HepG2 (cell line): ENCODE results near the gene NFX1. TPM values are rescaled to one million over a fixed set of nuclear protein-coding genes. Genes with fewer than 3 reads are reported as not detected.

ENCODE experiments used
- ATAC-seq: fragments of 200-7000 bp; cut with Tn5 transposase; 3 replicates; pipeline ENCODE4 v1.9.1; 2020; ENCODE audit warnings: mild to moderate bottlenecking, moderate library complexity
- BruUV-seq: library from RNA; stranded (reverse); fragments of 400-500 nt; replicated peaks from 2 replicates; lab custom pipeline; 2021; lab: Mats Ljungman, UMichigan
- CTCF ChIA-PET: fragments of 300-600 bp; formaldehyde crosslinking; extraction: SDS; loops from one replicate; lab custom pipeline; 2021; ENCODE audit warnings: low total read pairs, inconsistent platforms, low intra/inter-chr PET ratio; lab: Yijun Ruan, JAX
- POLR2A ChIA-PET: fragments of 350-600 bp; sonication (Branson Sonifier 250); formaldehyde crosslinking; loops from one replicate; lab custom pipeline; 2020; ENCODE audit warnings: antibody characterized with exemption, inconsistent platforms; lab: Yijun Ruan, JAX
- DNase-seq: peaks from one replicate; pipeline ENCODE4 v3.0.0-alpha.2; 2015; ENCODE audit warnings: low spot score
- FAIRE-seq: peaks from 3 replicates; lab custom pipeline; 2011; peaks lifted over from hg19 to GRCh38; lab: Jason Lieb, UNC
- H2AFZ ChIP-seq: one replicate; pipeline ENCODE4 v1.6.1; 2011; ENCODE audit warnings: low read length, inconsistent platforms
- H3K27ac ChIP-seq: fragments of 300-600 bp; 3 replicates; pipeline ENCODE4 v1.8.0; 2011; ENCODE audit warnings: mixed run types, mild to moderate bottlenecking, mixed read lengths, low read length, inconsistent platforms; ENCODE audit not compliant: insufficient read depth; ENCODE audit errors: extremely low read length
- H3K27me3 ChIP-seq, 2 experiments: fragments of 200-600 bp in 1 of 2; 2 replicates in 1 of 2; 3 replicates in 1 of 2; pipeline versions ENCODE4 v1.6.0 to v1.8.0; 2011; ENCODE audit warnings: low read length in 2 of 2, mild to moderate bottlenecking in 2 of 2, moderate library complexity in 2 of 2, inconsistent platforms in 1 of 2; ENCODE audit not compliant: insufficient read depth in 2 of 2, control insufficient read depth in 1 of 2
- H3K36me3 ChIP-seq, 2 experiments: fragments of 200-600 bp in 1 of 2; replicated peaks in 1 of 2; 2 replicates in 1 of 2; 3 replicates in 1 of 2; pipeline versions ENCODE4 v1.5.1 to v1.8.0; 2011; ENCODE audit warnings: low read length in 2 of 2, inconsistent platforms in 1 of 2; ENCODE audit not compliant: insufficient read depth in 2 of 2, control insufficient read depth in 1 of 2
- H3K4me1 ChIP-seq: 2 replicates; pipeline ENCODE4 v1.5.1; 2012; ENCODE audit warnings: low read length, inconsistent platforms; ENCODE audit not compliant: insufficient read depth
- H3K4me2 ChIP-seq: 2 replicates; pipeline ENCODE4 v1.6.0; 2011; ENCODE audit warnings: low read depth, low read length, inconsistent platforms
- H3K4me3 ChIP-seq, 3 experiments: fragments of 200-600 bp in 1 of 3; sonication (generic), shearing (Covaris generic) in 1 of 3; replicated peaks in 1 of 3; 2 replicates each; pipeline ENCODE4 v1.5.1; 2011 to 2016; ENCODE audit warnings: low read length in 3 of 3, inconsistent platforms in 2 of 3, low read depth in 2 of 3, mild to moderate bottlenecking in 2 of 3, control low read depth in 1 of 3, mixed read lengths in 1 of 3; ENCODE audit not compliant: insufficient read depth in 1 of 3
- H3K79me2 ChIP-seq: one replicate; pipeline ENCODE4 v1.6.1; 2011; ENCODE audit warnings: low read length, inconsistent platforms; ENCODE audit not compliant: insufficient read depth
- H3K9ac ChIP-seq: 2 replicates; pipeline ENCODE4 v1.6.0; 2011; ENCODE audit warnings: mild to moderate bottlenecking, low read depth, low read length, inconsistent platforms; ENCODE audit not compliant: insufficient read depth
- H3K9me3 ChIP-seq: 2 replicates; pipeline ENCODE4 v1.5.1; 2012; ENCODE audit warnings: mild to moderate bottlenecking, low read length
- H4K20me1 ChIP-seq: 2 replicates; pipeline ENCODE4 v1.6.0; 2011; ENCODE audit warnings: inconsistent platforms, mild to moderate bottlenecking, low read length, moderate library complexity; ENCODE audit not compliant: insufficient read depth
- CBX2 ChIP-seq, 2 experiments: fragments of 200-600 bp in 1 of 2; sonication (generic); formaldehyde crosslinking in 1 of 2; IDR thresholded peaks; 2 replicates each; pipeline versions ENCODE4 v1.7.0 to v1.8.1; 2018 to 2022; ENCODE audit warnings: low read depth in 2 of 2, low read length in 1 of 2, mild to moderate bottlenecking in 1 of 2, missing genetic modification reagents in 1 of 2
- FOXK1 ChIP-seq: sonication (generic); formaldehyde crosslinking; IDR thresholded peaks from 2 replicates; pipeline ENCODE4 v1.4.0; 2020; ENCODE audit warnings: low read depth, missing genetic modification reagents, borderline replicate concordance
- HOXA9 ChIP-seq: sonication (generic); formaldehyde crosslinking; IDR thresholded peaks from 2 replicates; pipeline ENCODE4 v1.8.1; 2022; ENCODE audit warnings: missing genetic modification reagents, mild to moderate bottlenecking, moderate library complexity, borderline replicate concordance
- KDM3A ChIP-seq: IDR thresholded peaks from 2 replicates; pipeline ENCODE4 v1.6.1; 2018; ENCODE audit warnings: low read depth, missing compliant biosample characterization
- LCORL ChIP-seq, 2 experiments: fragments of 450-650 bp in 1 of 2; sonication (generic) in 1 of 2; formaldehyde crosslinking in 1 of 2; IDR thresholded peaks; 2 replicates each; pipeline versions ENCODE4 v1.5.0 to v1.6.1; 2017 to 2020; ENCODE audit warnings: antibody characterized with exemption in 1 of 2, missing genetic modification reagents in 1 of 2
- MED8 ChIP-seq: sonication (generic); formaldehyde crosslinking; IDR thresholded peaks from 2 replicates; pipeline ENCODE4 v1.8.1; 2023; ENCODE audit warnings: mild to moderate bottlenecking, missing genetic modification reagents; ENCODE audit not compliant: insufficient replicate concordance
- NBN ChIP-seq: fragments of 450-650 bp; conservative IDR thresholded peaks from 2 replicates; pipeline ENCODE4 v1.6.1; 2017
- NPAS2 ChIP-seq: sonication (generic); formaldehyde crosslinking; IDR thresholded peaks from 2 replicates; pipeline ENCODE4 v1.8.0; 2022; ENCODE audit warnings: mild to moderate bottlenecking, missing genetic modification reagents, borderline replicate concordance
- PAWR ChIP-seq: sonication (generic); formaldehyde crosslinking; IDR thresholded peaks from 2 replicates; pipeline ENCODE4 v1.4.0; 2020; ENCODE audit warnings: missing genetic modification reagents, mild to moderate bottlenecking, borderline replicate concordance
- PAX8 ChIP-seq: sonication (generic); formaldehyde crosslinking; IDR thresholded peaks from 2 replicates; pipeline ENCODE4 v1.8.0; 2022; ENCODE audit warnings: mild to moderate bottlenecking, missing genetic modification reagents, borderline replicate concordance
- PPARG ChIP-seq: conservative IDR thresholded peaks from 2 replicates; pipeline ENCODE4 v1.6.1; 2016; ENCODE audit warnings: missing biosample characterization, missing genetic modification reagents
- SRF ChIP-seq: IDR thresholded peaks from 2 replicates; pipeline ENCODE4 v1.6.1; 2011; ENCODE audit warnings: mild to moderate bottlenecking, low read depth, low read length, moderate library complexity
- SUZ12 ChIP-seq: fragments of 150-350 bp; IDR thresholded peaks from 2 replicates; pipeline ENCODE4 v1.6.1; 2014; ENCODE audit warnings: low read depth, low read length
- ZBTB7B ChIP-seq: sonication (generic); formaldehyde crosslinking; IDR thresholded peaks from 2 replicates; pipeline ENCODE4 v1.4.0; 2020; ENCODE audit warnings: missing genetic modification reagents
- ZNF547 ChIP-seq: sonication (generic); formaldehyde crosslinking; IDR thresholded peaks from 2 replicates; pipeline ENCODE4 v1.5.1; 2020; ENCODE audit warnings: mild to moderate bottlenecking, missing genetic modification reagents
- ZNF724P ChIP-seq: sonication (generic); formaldehyde crosslinking; IDR thresholded peaks from 2 replicates; pipeline ENCODE4 v1.8.0; 2022; ENCODE audit warnings: missing genetic modification reagents, borderline replicate concordance
- WGBS: methylation state at CpG from one replicate; pipeline ENCODE4 v1.1.6; 2017; ENCODE audit warnings: low lambda C conversion rate; 5-methylcytosine and 5-hydroxymethylcytosine counted together
- in situ Hi-C: cut with HindIII; loops from 2 replicates; pipeline ENCODE4 v1.10.0; 2017; ENCODE audit warnings: low pct_unique_long_range_greater_than_20kb; ENCODE audit not compliant: extremely low pct_ligation_motif_present
- intact Hi-C: fragments of 100-400 bp; cut with micrococcal nuclease; formaldehyde crosslinking; loops from one replicate; pipeline ENCODE4 v1.10.0; 2022; ENCODE audit not compliant: unreplicated experiment
- polyA plus RNA-seq, 8 experiments: library from polyadenylated mRNA; depleted of rRNA in 3 of 8; stranded (reverse) in 7 of 8; unstranded in 1 of 8; fragments of >200 nt; fragmentation: Illumina TruSeq in 4 of 8; extraction: Trizol in 4 of 8; gene quantifications; 2 replicates each; pipeline versions ENCODE4 v1.2.1 to v1.2.3, GENCODE V29; 2011 to 2016; ENCODE audit warnings: low read depth in 4 of 8, missing spikeins in 1 of 8, mixed read lengths in 1 of 8; ENCODE audit not compliant: insufficient read depth in 1 of 8
- total RNA-seq, 5 experiments: library from RNA; depleted of rRNA; stranded (reverse); fragments of >200 nt; fragmentation: Illumina TruSeq; extraction: Trizol; gene quantifications; 2 replicates each; pipeline ENCODE4 v1.2.3, GENCODE V29; 2016; ENCODE audit warnings: low read depth in 1 of 5
- TF ChIP-seq, protein P1 (sequence below): sonication (generic); formaldehyde crosslinking; IDR thresholded peaks from 2 replicates; pipeline ENCODE4 v1.9.0; 2021; ENCODE audit warnings: missing genetic modification reagents, borderline replicate concordance
- TF ChIP-seq, protein P2 (sequence below): IDR thresholded peaks from 2 replicates; pipeline ENCODE4 v1.6.1; 2016; ENCODE audit warnings: missing genetic modification reagents, missing compliant biosample characterization

Gene NFX1
- total and polyA plus RNA-seq, 2 of the 13 experiments (the other 11 are each of a cell fraction or from before 2014, with no cell fraction given): 23.9 to 27.5 TPM

DNA sequence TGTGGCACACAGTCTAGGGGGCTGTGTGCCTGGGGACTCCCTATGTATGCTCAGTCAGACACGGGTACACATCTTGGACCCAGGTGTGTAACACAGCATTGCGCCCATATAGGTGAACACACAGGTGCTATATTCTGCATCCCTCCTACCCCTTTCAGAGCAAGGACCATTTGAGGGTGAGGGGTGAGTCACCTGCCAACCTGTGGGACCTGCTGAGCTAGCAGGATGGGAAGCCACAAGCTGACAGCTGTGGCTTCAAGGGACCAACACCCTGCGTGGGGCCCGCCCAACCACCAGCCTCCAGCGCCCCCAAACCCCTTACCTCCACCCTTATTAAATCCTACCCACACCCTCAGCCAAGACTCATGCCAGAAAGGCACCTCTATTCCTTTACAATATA lies 126.7 kb downstream of the NFX1 start:
- DNase-seq (no peak), ATAC-seq (no peak), FAIRE-seq (no peak)
- 43% methylated on average over 5 of the region's 5 CpGs for WGBS
- Histone ChIP-seq H4K20me1 (no peaks in the 10 kb centered on the region), H3K4me1 (peaks cover 59% of the 10 kb centered on the region), H3K27ac (no peak overlapping the region), H3K27me3 (peaks cover 3 to 52% of the 10 kb centered on the region in 2 experiments; a peak in 4 of 5 replicates), H2AFZ (no peak overlapping the region), H3K36me3 (no peaks in the 10 kb centered on the region), H3K4me2 (no peak overlapping the region), H3K4me3 (no peak overlapping the region), H3K9me3 (no peaks in the 10 kb centered on the region), H3K9ac (no peak overlapping the region), H3K79me2 (no peaks in the 10 kb centered on the region)
- POLR2A ChIA-PET: interaction anchor here (2.1 kb wide), 1 partner anchor 50 kb away, joined by 9 read pairs; no protein-coding TSS in a partner anchor
- intact Hi-C loops (loop anchor here (5.0 kb wide), 1 partner anchor 50 kb away; no protein-coding TSS in a partner anchor), in situ Hi-C loops (no loop called here)
- CTCF ChIA-PET: no interaction called here
- no TSS peak for BruUV-seq
- TF ChIP-seq NBN (no peak), MED8 (CRISPR knock-in tag) (no peak), PPARG (CRISPR knock-in tag) (no peak), SRF (no peak)
- TF ChIP-seq, protein P1, sequence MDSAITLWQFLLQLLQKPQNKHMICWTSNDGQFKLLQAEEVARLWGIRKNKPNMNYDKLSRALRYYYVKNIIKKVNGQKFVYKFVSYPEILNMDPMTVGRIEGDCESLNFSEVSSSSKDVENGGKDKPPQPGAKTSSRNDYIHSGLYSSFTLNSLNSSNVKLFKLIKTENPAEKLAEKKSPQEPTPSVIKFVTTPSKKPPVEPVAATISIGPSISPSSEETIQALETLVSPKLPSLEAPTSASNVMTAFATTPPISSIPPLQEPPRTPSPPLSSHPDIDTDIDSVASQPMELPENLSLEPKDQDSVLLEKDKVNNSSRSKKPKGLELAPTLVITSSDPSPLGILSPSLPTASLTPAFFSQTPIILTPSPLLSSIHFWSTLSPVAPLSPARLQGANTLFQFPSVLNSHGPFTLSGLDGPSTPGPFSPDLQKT (CRISPR knock-in tag): no peak

DNA sequence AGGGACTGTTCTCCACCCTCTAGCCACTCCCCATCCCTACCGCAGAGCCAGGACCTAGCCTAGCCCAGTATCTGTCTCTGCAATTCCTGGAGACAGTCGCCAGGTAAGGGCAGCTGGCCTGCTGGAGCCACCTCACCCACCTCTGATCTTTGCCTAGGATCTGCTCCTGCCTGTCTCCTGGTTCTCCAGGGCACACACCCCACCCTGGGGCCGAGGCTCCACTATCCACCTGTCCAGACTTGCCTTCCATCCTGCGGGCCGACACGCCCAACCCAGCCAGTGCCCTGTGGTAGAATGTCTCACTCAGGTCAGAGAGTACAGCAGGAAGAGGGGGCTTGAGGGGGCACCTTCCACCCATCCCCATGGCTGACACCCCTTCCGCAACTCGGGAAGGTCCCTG lies 127.8 kb downstream of the NFX1 start:
- FAIRE-seq: no peak
- no peak for ATAC-seq
- Histone ChIP-seq H2AFZ (no peak overlapping the region), H4K20me1 (no peaks in the 10 kb centered on the region), H3K36me3 (no peaks in the 10 kb centered on the region), H3K4me3 (no peak overlapping the region), H3K9me3 (no peaks in the 10 kb centered on the region), H3K27me3 (peaks cover 3 to 51% of the 10 kb centered on the region in 2 experiments; a peak in 4 of 5 replicates), H3K4me2 (no peak overlapping the region), H3K27ac (no peak overlapping the region), H3K4me1 (peaks cover 59% of the 10 kb centered on the region), H3K79me2 (no peaks in the 10 kb centered on the region), H3K9ac (no peak overlapping the region)
- DNase-seq: no peak
- in situ Hi-C loops (no loop called here), intact Hi-C loops (loop anchor here (5.0 kb wide), 1 partner anchor 49 kb away; no protein-coding TSS in a partner anchor)
- ChIA-PET POLR2A (interaction anchor here (1.3 kb wide), 1 partner anchor 30 kb away, joined by 3 read pairs; no protein-coding TSS in a partner anchor), CTCF (no interaction called here)
- WGBS: 49% methylated on average over 6 of the region's 8 CpGs
- no TSS peak for BruUV-seq
- TF ChIP-seq CBX2 (IDR thresholded peaks at IDR 0.05; ENCODE audit: low read depth, low read length) (no peak), CBX2 (CRISPR knock-in tag; IDR thresholded peaks at IDR 0.05; ENCODE audit: low read depth) (no peak), PAX8 (CRISPR knock-in tag) (no peak), ZNF724P (CRISPR knock-in tag) (no peak), FOXK1 (no peak), LCORL (IDR thresholded peaks at IDR 0.05) (no peak), LCORL (CRISPR knock-in tag; IDR thresholded peaks at IDR 0.05) (no peak), NPAS2 (no peak), ZNF547 (CRISPR knock-in tag) (no peak), KDM3A (no peak), HOXA9 (no peak), ZBTB7B (no peak), SUZ12 (no peak), PAWR (no peak)
- TF ChIP-seq, protein P2, sequence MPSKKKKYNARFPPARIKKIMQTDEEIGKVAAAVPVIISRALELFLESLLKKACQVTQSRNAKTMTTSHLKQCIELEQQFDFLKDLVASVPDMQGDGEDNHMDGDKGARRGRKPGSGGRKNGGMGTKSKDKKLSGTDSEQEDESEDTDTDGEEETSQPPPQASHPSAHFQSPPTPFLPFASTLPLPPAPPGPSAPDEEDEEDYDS: no peak
